Stomach (tissue), 9 donors: ENCODE data around the gene HMX1. TPM values are rescaled to one million over a fixed set of nuclear protein-coding genes. Genes with fewer than 3 reads are reported as not detected.
A peak's percentile ranks its signal among the peaks of the same experiment; 100 is the strongest.

Experiments
- DNase-seq, 2 donors: peaks; one replicate each; pipeline versions ENCODE4 v3.0.0 to v3.0.0-alpha.2; 2013 to 2019
- H3K27ac ChIP-seq, 5 donors: fragments of 200-600 bp in 4 of 5; sonication (generic) in 4 of 5; one replicate each; pipeline ENCODE4 v1.5.1; 2013 to 2019; ENCODE audit warnings: mild to moderate bottlenecking in 1 of 5, moderate library complexity in 1 of 5
- H3K27me3 ChIP-seq, 3 donors: fragments of 200-600 bp; sonication (generic); one replicate each; pipeline ENCODE4 v1.5.1; 2017 to 2019; ENCODE audit warnings: mixed run types in 1 of 3
- H3K36me3 ChIP-seq, 4 donors: fragments of 200-600 bp; sonication (generic); 1 replicate in 3 of 4; 2 replicates in 1 of 4; pipeline ENCODE4 v1.5.1; 2016 to 2019
- H3K4me1 ChIP-seq, 4 donors: fragments of 200-600 bp; sonication (generic); one replicate each; pipeline ENCODE4 v1.5.1; 2016 to 2019
- H3K4me3 ChIP-seq, 4 donors: fragments of 200-600 bp; sonication (generic) in 3 of 4; one replicate each; pipeline ENCODE4 v1.5.1; 2016 to 2019; ENCODE audit warnings: mild to moderate bottlenecking in 1 of 4
- H3K9me3 ChIP-seq, 4 donors: fragments of 200-600 bp; sonication (generic); one replicate each; pipeline ENCODE4 v1.5.1; 2016 to 2019
- EP300 ChIP-seq: sonication (generic); formaldehyde crosslinking; IDR thresholded peaks from one replicate; pipeline ENCODE4 v1.6.1; 2017; ENCODE audit warnings: antibody characterized with exemption
- POLR2A ChIP-seq, 4 donors: fragments of 450-650 bp; IDR thresholded peaks; one replicate each; pipeline ENCODE4 v1.6.1; 2016; ENCODE audit warnings: antibody characterized with exemption in 4 of 4, control low read depth in 2 of 4, mild to moderate bottlenecking in 1 of 4, moderate library complexity in 1 of 4
- POLR2AphosphoS5 ChIP-seq, 3 donors: sonication (generic); formaldehyde crosslinking; IDR thresholded peaks; one replicate each; pipeline ENCODE4 v1.6.1; 2016; ENCODE audit warnings: antibody characterized with exemption in 3 of 3
- WGBS, 5 donors: extraction: QIAGEN DNeasy Blood & Tissue Kit in 3 of 5; methylation state at CpG; one replicate each; pipeline versions ENCODE4 v1.1.5 to v1.1.7; 2013 to 2018; 5-methylcytosine and 5-hydroxymethylcytosine counted together
- intact Hi-C: fragments of 100-400 bp; cut with DNase I; formaldehyde crosslinking; loops from one replicate; pipeline ENCODE4 v1.15.1; 2023; ENCODE audit warnings: low total_unique reads
- polyA plus RNA-seq, 3 donors: library from polyadenylated mRNA; stranded (reverse); fragments of 200-250 nt; gene quantifications; one replicate each; pipeline ENCODE4 v1.2.3, GENCODE V29; 2013
- total RNA-seq, 5 donors: library from RNA; depleted of rRNA; stranded (reverse); fragments of >200 nt; gene quantifications; one replicate each; pipeline versions ENCODE4 v1.1.0 to v1.2.3, GENCODE V29; 2014 to 2016
- TF ChIP-seq, protein P1 (sequence below), 7 experiments: fragments of 450-650 bp in 4 of 7; fragments of 200-600 bp in 3 of 7; sonication (generic) in 3 of 7; IDR thresholded peaks; one replicate each; pipeline ENCODE4 v1.5.1; 2016 to 2019; ENCODE audit warnings: antibody characterized with exemption in 7 of 7, control low read depth in 2 of 7, mild to moderate bottlenecking in 1 of 7
- donor health status: healthy with polysubstance abuse.
- donor health status: Bipolar disorder and iron deficiency.
- donor health status: healthy.

Gene HMX1
- total and polyA plus RNA-seq, 8 donors, result 0.37 TPM; not detected in 7

- Histone ChIP-seq H3K4me3 (no peak overlapping the region), H3K27me3 (peaks cover 0 to 70% (median 0%) of the 10 kb centered on the region in 3 donors), H3K36me3 (no peaks in the 10 kb centered on the region), H3K9me3 (no peaks in the 10 kb centered on the region), H3K4me1 (peaks cover 0 to 7% (median 3%) of the 10 kb centered on the region in 4 donors), H3K27ac (no peak overlapping the region)
- DNase-seq, result peak in 1 of 2 donors; percentile 0
- intact Hi-C loops, result loop anchor here (10.0 kb wide), 1 partner anchor 309 kb away; no protein-coding TSS in a partner anchor
- TF ChIP-seq POLR2AphosphoS5 (IDR thresholded peaks at IDR 0.05), result no peak
- no peak for TF ChIP-seq EP300
- TF ChIP-seq POLR2A (IDR thresholded peaks at IDR 0.05), result no peak
- TF ChIP-seq, protein P1, sequence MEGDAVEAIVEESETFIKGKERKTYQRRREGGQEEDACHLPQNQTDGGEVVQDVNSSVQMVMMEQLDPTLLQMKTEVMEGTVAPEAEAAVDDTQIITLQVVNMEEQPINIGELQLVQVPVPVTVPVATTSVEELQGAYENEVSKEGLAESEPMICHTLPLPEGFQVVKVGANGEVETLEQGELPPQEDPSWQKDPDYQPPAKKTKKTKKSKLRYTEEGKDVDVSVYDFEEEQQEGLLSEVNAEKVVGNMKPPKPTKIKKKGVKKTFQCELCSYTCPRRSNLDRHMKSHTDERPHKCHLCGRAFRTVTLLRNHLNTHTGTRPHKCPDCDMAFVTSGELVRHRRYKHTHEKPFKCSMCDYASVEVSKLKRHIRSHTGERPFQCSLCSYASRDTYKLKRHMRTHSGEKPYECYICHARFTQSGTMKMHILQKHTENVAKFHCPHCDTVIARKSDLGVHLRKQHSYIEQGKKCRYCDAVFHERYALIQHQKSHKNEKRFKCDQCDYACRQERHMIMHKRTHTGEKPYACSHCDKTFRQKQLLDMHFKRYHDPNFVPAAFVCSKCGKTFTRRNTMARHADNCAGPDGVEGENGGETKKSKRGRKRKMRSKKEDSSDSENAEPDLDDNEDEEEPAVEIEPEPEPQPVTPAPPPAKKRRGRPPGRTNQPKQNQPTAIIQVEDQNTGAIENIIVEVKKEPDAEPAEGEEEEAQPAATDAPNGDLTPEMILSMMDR (IDR thresholded peaks at IDR 0.05), result no peak
- 71 to 78% (median 74%) methylated on average over 14 to 15 of the region's 15 CpGs for WGBS, 5 donors
Observed at GRCh38 chr4:8913858-8914460, 42.3 kb upstream of the HMX1 start.

DNA sequence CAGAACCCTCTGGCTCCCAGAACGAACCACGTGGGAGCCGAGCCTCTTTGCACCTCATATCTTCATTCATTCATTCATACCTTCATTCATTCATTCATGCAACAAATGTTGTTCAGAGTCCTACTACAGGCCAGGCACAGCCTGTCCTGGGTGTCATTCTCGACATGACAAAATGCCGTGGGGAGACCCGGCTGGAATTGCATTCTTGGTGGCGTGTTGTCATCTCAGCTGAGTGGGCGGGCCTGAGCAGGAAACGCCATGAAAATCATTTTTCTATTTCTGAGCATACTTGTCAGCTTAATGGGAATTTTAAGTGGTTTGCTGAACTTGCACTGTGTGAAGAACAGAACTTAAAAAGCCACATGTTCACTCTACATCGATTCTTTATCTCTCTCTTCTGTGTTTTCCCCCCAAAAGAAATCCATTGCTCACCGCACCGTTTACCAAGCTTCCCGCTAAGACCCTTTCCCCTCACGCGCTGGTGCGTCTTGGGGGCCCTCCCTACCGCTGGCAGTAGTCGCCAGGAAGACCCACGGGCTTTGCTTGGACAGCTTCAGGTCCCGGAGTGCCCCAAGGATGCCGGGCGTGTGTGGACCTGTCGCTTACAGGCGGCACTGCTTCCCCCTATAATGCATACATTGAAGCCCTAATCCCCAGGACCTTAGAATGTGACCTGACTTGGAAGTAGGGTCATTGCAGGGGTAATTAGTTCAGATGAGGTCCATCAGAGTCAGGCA, 41.6 kb upstream of the HMX1 start:
- TF ChIP-seq, protein P1 (IDR thresholded peaks at IDR 0.05), result no peak
- TF ChIP-seq EP300 (no peak), POLR2AphosphoS5 (IDR thresholded peaks at IDR 0.05) (no peak), POLR2A (IDR thresholded peaks at IDR 0.05) (no peak)
- Histone ChIP-seq H3K4me3 (no peak overlapping the region), H3K9me3 (no peaks in the 10 kb centered on the region), H3K36me3 (no peaks in the 10 kb centered on the region), H3K27me3 (peaks cover 0 to 73% (median 4%) of the 10 kb centered on the region in 3 donors), H3K27ac (no peak overlapping the region), H3K4me1 (peaks cover 0 to 5% (median 2%) of the 10 kb centered on the region in 4 donors)
- intact Hi-C loops, result loop anchor here (10.0 kb wide), 1 partner anchor 308 kb away; no protein-coding TSS in a partner anchor
- 60 to 70% (median 66%) methylated on average over 21 to 24 of the region's 24 CpGs for whole genome bisulfite sequencing, 5 donors
- DNase-seq, result peak; percentile 5 to 17

DNA sequence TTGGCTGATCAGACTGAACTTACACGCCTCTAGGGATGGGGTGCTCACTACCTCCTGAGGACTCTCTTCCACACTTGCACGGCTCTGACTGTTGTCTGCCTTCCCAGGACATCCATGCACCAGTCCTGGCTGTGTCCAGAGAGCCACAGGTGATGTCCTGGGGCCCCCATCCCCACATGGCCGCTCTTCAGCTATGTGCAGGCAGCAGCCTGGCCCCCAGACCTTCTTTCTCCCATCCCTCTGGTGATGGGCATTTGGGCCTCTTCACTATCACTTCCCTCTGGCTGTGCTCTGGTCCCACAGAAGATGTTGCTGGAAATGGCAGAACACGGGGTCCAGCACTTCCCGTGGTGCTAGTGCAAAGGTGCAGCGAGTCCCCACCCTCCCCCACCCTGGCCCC, 40.9 kb upstream of the HMX1 start:
- H3K27ac ChIP-seq, result no peak overlapping the region
- TF ChIP-seq EP300, result no peak
- TF ChIP-seq, protein P1 (IDR thresholded peaks at IDR 0.05), result no peak
- TF ChIP-seq POLR2A (IDR thresholded peaks at IDR 0.05), result no peak
- no peak for TF ChIP-seq POLR2AphosphoS5 (IDR thresholded peaks at IDR 0.05)
- DNase-seq, result peak in 1 of 2 donors; percentile 14
- H3K4me3 ChIP-seq, result no peak overlapping the region
- H3K4me1 ChIP-seq, result no peaks in the 10 kb centered on the region
- H3K9me3 ChIP-seq, result no peaks in the 10 kb centered on the region
- WGBS, 5 donors, result 73 to 87% (median 82%) methylated on average over 4 to 6 of the region's 6 CpGs
- intact Hi-C loops, result loop anchor here (10.0 kb wide), 1 partner anchor 308 kb away; no protein-coding TSS in a partner anchor
- no peaks in the 10 kb centered on the region for H3K36me3 ChIP-seq
- H3K27me3 ChIP-seq, result peaks cover 0 to 73% (median 6%) of the 10 kb centered on the region in 3 donors

DNA sequence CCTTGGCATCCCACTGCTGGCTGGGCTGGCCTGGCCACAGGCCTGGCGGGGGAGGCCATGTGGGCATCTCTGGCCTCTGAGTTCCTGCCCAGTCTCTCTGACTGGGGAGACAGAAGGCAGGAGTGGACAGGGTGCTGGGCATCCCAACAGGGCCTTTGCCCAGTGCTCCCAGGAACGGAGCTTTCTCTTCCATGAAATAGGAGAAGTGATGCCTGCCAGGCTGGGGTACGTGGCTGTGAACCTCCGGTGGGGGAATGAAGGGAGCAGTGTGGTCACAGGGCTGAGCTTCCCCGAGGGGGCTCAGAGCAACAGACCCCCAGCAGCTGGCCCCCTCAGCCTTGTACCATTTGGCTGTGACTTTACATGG, 40.4 kb upstream of the HMX1 start:
- H3K4me3 ChIP-seq, result no peak overlapping the region
- intact Hi-C loops, result loop anchor here (10.0 kb wide), 1 partner anchor 307 kb away; no protein-coding TSS in a partner anchor
- peak; percentile 1 to 16 for DNase-seq
- no peak for TF ChIP-seq EP300
- TF ChIP-seq POLR2A (IDR thresholded peaks at IDR 0.05), result no peak
- peaks cover 0 to 78% (median 6%) of the 10 kb centered on the region in 3 donors for H3K27me3 ChIP-seq
- no peaks in the 10 kb centered on the region for H3K36me3 ChIP-seq
- WGBS, 5 donors, result 72 to 84% (median 81%) methylated on average over 4 to 5 of the region's 5 CpGs
- H3K4me1 ChIP-seq, result no peaks in the 10 kb centered on the region
- no peaks in the 10 kb centered on the region for H3K9me3 ChIP-seq
- no peak overlapping the region for H3K27ac ChIP-seq
